ENCODE measurements around the gene TMEM139.

The TMEM139 gene

GRCh38 chr7:143329471-143330170 is 44.9 kb downstream of the TMEM139 start:
- no peak for DNase-seq

- no peak for DNase-seq
Observed at GRCh38 chr7:143331179-143331801, 46.5 kb downstream of the TMEM139 start.

GRCh38 chr7:143334244-143334643 is 49.5 kb downstream of the TMEM139 start:
- DNase-seq = no peak

- no peak for DNase-seq
Observed at GRCh38 chr7:143337216-143337615, 52.5 kb downstream of the TMEM139 start.
